Neural progenitor cell (in vitro differentiated cells): ENCODE measurements around the gene TACC3. TPM values are rescaled to one million over a fixed set of nuclear protein-coding genes. Genes with fewer than 3 reads are reported as not detected.

Experiments used
- DNase-seq: peaks from one replicate; pipeline ENCODE4 v3.0.0-alpha.2; 2016; ENCODE audit warnings: low spot score
- H2AFZ ChIP-seq: fragments of 200-600 bp; sonication (generic); replicated peaks from 2 replicates; pipeline ENCODE4 v1.6.1; 2016; ENCODE audit warnings: antibody characterized with exemption
- H3F3A ChIP-seq: fragments of 200-600 bp; sonication (generic); 2 replicates; pipeline ENCODE4 v1.6.1; 2016; ENCODE audit warnings: antibody characterized with exemption, low read depth
- H3K27ac ChIP-seq: fragments of 200-600 bp; sonication (generic); 2 replicates; pipeline ENCODE4 v1.5.1; 2016; ENCODE audit warnings: mild to moderate bottlenecking
- H3K27me3 ChIP-seq: fragments of 200-600 bp; sonication (generic); 2 replicates; pipeline ENCODE4 v1.6.1; 2016; ENCODE audit warnings: mild to moderate bottlenecking, moderate library complexity
- H3K36me3 ChIP-seq: fragments of 200-600 bp; sonication (generic); 2 replicates; pipeline ENCODE4 v1.5.1; 2016
- H3K4me1 ChIP-seq: fragments of 200-600 bp; sonication (generic); 2 replicates; pipeline ENCODE4 v1.6.1; 2016; ENCODE audit warnings: mixed run types
- H3K4me2 ChIP-seq: fragments of 200-600 bp; sonication (generic); 2 replicates; pipeline ENCODE4 v1.6.1; 2016
- H3K4me3 ChIP-seq: fragments of 200-600 bp; sonication (generic); 2 replicates; pipeline ENCODE4 v1.5.1; 2016
- H3K79me2 ChIP-seq: fragments of 200-600 bp; sonication (generic); 2 replicates; pipeline ENCODE4 v1.6.1; 2016; ENCODE audit warnings: low read depth
- H3K9ac ChIP-seq: fragments of 200-600 bp; sonication (generic); 2 replicates; pipeline ENCODE4 v1.6.1; 2016
- H3K9me3 ChIP-seq: fragments of 200-600 bp; sonication (generic); 2 replicates; pipeline ENCODE4 v1.5.1; 2016; ENCODE audit warnings: low read depth
- H4K20me1 ChIP-seq: fragments of 200-600 bp; sonication (generic); 2 replicates; pipeline ENCODE4 v1.6.1; 2016; ENCODE audit warnings: low read depth
- H3K27ac Mint-ChIP-seq: 3 replicates; pipeline ENCODE4 v1.8.0; 2021; ENCODE audit warnings: mixed read lengths
- H3K27me3 Mint-ChIP-seq: 2 replicates; pipeline ENCODE4 v1.8.0; 2022; ENCODE audit warnings: low read depth, mild to moderate bottlenecking, inconsistent platforms, moderate library complexity, mixed read lengths; ENCODE audit not compliant: insufficient read depth
- H3K36me3 Mint-ChIP-seq: 3 replicates; pipeline ENCODE4 v1.8.0; 2021; ENCODE audit warnings: mixed read lengths
- H3K4me1 Mint-ChIP-seq: 3 replicates; pipeline ENCODE4 v1.8.0; 2021; ENCODE audit warnings: mixed read lengths
- H3K4me3 Mint-ChIP-seq: 3 replicates; pipeline ENCODE4 v1.8.0; 2021; ENCODE audit warnings: mild to moderate bottlenecking, moderate library complexity, mixed read lengths
- H3K9me3 Mint-ChIP-seq: 3 replicates; pipeline ENCODE4 v1.8.0; 2020; ENCODE audit warnings: mixed read lengths
- CTCF ChIP-seq: fragments of 200-600 bp; sonication (generic); IDR thresholded peaks from 2 replicates; pipeline ENCODE4 v1.5.1; 2017; ENCODE audit warnings: antibody characterized with exemption, mild to moderate bottlenecking
- EZH2 ChIP-seq: fragments of 200-600 bp; sonication (generic); IDR thresholded peaks from 2 replicates; pipeline ENCODE4 v1.6.1; 2017; ENCODE audit warnings: antibody characterized with exemption, mild to moderate bottlenecking, moderate library complexity
- EZH2phosphoT487 ChIP-seq: fragments of 200-600 bp; sonication (generic); IDR thresholded peaks from 2 replicates; pipeline ENCODE4 v1.6.1; 2017; ENCODE audit warnings: antibody characterized with exemption
- total RNA-seq: library from RNA; depleted of rRNA; stranded (reverse); fragments of >200 nt; gene quantifications from 2 replicates; pipeline ENCODE4 v1.2.3, GENCODE V29; 2015; ENCODE audit warnings: low replicate concordance

TACC3 gene
- total RNA-seq, 1 donor from 2014 or later = 68.4 TPM

DNA sequence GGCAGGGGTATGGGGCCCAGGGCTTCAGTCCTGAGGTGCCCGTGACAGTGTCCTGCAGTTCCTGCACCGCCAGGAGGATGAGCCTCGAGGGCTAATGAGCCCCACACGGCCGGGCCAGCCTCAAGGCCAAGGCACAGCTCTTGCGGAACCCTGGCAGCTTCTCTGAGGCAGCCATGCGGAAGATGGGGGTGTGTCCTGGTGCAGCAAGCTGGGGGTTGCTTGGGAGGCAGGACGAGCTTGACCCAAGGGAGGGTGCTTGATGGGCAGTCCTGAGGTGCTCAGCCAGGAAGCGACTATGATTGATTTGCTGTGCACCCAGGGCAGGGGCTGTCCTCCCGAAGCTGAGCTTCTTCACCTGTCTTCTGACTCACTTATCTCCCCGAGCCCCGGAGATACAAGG is 62.6 kb downstream of the TACC3 start:
- H3K4me2 ChIP-seq = no peak overlapping the region
- no peak for TF ChIP-seq EZH2phosphoT487
- no peak for TF ChIP-seq EZH2
- TF ChIP-seq CTCF = no peak
- no peak overlapping the region for H3K9ac ChIP-seq
- Mint-ChIP-seq H3K27me3 (peaks cover 5% of the 10 kb centered on the region), H3K4me3 (no peak overlapping the region), H3K9me3 (no peaks in the 10 kb centered on the region), H3K4me1 (peaks cover 20% of the 10 kb centered on the region), H3K27ac (no peak overlapping the region), H3K36me3 (no peaks in the 10 kb centered on the region)
- H4K20me1 ChIP-seq = no peaks in the 10 kb centered on the region
- H3F3A ChIP-seq = peaks cover 16% of the 10 kb centered on the region
- DNase-seq = no peak
- H3K27ac ChIP-seq = no peak overlapping the region
- no peak overlapping the region for H2AFZ ChIP-seq
- H3K4me3 ChIP-seq = no peak overlapping the region
- H3K4me1 ChIP-seq = peaks cover 8% of the 10 kb centered on the region
- no peaks in the 10 kb centered on the region for H3K79me2 ChIP-seq
- H3K9me3 ChIP-seq = no peaks in the 10 kb centered on the region
- H3K36me3 ChIP-seq = no peaks in the 10 kb centered on the region
- no peaks in the 10 kb centered on the region for H3K27me3 ChIP-seq

GRCh38 chr4:1784395-1784788 is 63.1 kb downstream of the TACC3 start:
- peaks cover 8% of the 10 kb centered on the region for H3K4me1 ChIP-seq
- Mint-ChIP-seq H3K27me3 (peaks cover 4% of the 10 kb centered on the region), H3K9me3 (no peaks in the 10 kb centered on the region), H3K4me1 (peaks cover 16% of the 10 kb centered on the region), H3K27ac (no peak overlapping the region), H3K36me3 (no peaks in the 10 kb centered on the region), H3K4me3 (no peak overlapping the region)
- H3K79me2 ChIP-seq = no peaks in the 10 kb centered on the region
- TF ChIP-seq CTCF (no peak), EZH2phosphoT487 (no peak), EZH2 (no peak)
- H3F3A ChIP-seq = peaks cover 12% of the 10 kb centered on the region
- no peak overlapping the region for H3K9ac ChIP-seq
- H3K27me3 ChIP-seq = no peaks in the 10 kb centered on the region
- H4K20me1 ChIP-seq = no peaks in the 10 kb centered on the region
- no peak overlapping the region for H3K27ac ChIP-seq
- no peak overlapping the region for H2AFZ ChIP-seq
- no peaks in the 10 kb centered on the region for H3K9me3 ChIP-seq
- no peak overlapping the region for H3K4me2 ChIP-seq
- H3K36me3 ChIP-seq = no peaks in the 10 kb centered on the region
- H3K4me3 ChIP-seq = no peak overlapping the region
- DNase-seq = no peak

- H3K4me3 Mint-ChIP-seq = no peak overlapping the region
- Histone ChIP-seq H3K79me2 (no peaks in the 10 kb centered on the region), H3K9me3 (no peaks in the 10 kb centered on the region), H3K36me3 (no peaks in the 10 kb centered on the region), H3K4me3 (no peak overlapping the region), H3K9ac (no peak overlapping the region), H3K4me1 (peaks cover 8% of the 10 kb centered on the region), H3K4me2 (no peak overlapping the region), H4K20me1 (no peaks in the 10 kb centered on the region), H2AFZ (no peak overlapping the region), H3K27ac (no peak overlapping the region), H3K27me3 (peaks cover 1% of the 10 kb centered on the region), H3F3A (peaks cover 7% of the 10 kb centered on the region)
- no peak overlapping the region for H3K27ac Mint-ChIP-seq
- H3K27me3 Mint-ChIP-seq = peaks cover 4% of the 10 kb centered on the region
- H3K4me1 Mint-ChIP-seq = peaks cover 16% of the 10 kb centered on the region
- DNase-seq = no peak
- H3K36me3 Mint-ChIP-seq = no peaks in the 10 kb centered on the region
- H3K9me3 Mint-ChIP-seq = no peaks in the 10 kb centered on the region
- TF ChIP-seq EZH2 = no peak
- TF ChIP-seq EZH2phosphoT487 = no peak
- TF ChIP-seq CTCF = no peak
These were observed 63.7 kb downstream of the TACC3 start for GRCh38 chr4:1784789-1785591.
